Hepatocyte (in vitro differentiated cells): ENCODE measurements around the gene PRPSAP1.

Experiments
- EZH2 ChIP-seq: fragments of 200-600 bp; sonication (generic); IDR thresholded peaks from 2 replicates; pipeline ENCODE4 v1.6.1; 2016; ENCODE audit warnings: antibody characterized with exemption, mild to moderate bottlenecking, borderline replicate concordance
- EZH2phosphoT487 ChIP-seq: fragments of 200-600 bp; sonication (generic); IDR thresholded peaks from one replicate; pipeline ENCODE4 v1.6.1; 2018; ENCODE audit warnings: antibody characterized with exemption, mild to moderate bottlenecking, low read depth, moderate library complexity; ENCODE audit not compliant: unreplicated experiment, severe bottlenecking
- TF ChIP-seq, protein P1 (sequence below): fragments of 200-600 bp; sonication (generic); IDR thresholded peaks from 2 replicates; pipeline ENCODE4 v1.5.1; 2016; ENCODE audit warnings: antibody characterized with exemption, mild to moderate bottlenecking; ENCODE audit not compliant: poor library complexity

DNA sequence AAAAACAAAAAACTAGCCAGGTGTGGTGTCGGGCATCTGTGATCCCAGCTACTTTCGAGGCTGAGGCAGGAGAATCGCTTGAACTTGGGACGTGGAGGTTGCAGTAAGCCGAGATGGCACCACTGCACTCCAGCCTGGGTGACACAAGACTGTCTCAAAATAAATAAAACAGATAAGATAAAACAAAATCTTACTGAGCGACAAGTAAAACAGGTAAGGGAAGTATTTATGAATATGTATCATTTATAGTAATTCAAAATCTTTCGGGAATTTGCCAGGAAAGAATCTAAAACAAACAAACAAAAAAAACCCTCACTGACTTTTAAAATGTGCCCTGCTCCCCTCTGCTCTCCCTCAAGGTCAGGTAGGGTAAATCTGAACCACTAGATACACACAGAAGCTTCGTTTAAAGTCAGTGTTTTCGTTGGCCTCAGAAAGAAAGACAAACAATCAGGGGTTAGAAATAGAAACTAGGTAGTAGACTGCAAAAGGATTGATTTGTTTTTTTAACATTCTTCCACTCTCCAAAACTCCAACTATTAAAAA, 2.1 kb downstream of the PRPSAP1 start:
- TF ChIP-seq, protein P1, sequence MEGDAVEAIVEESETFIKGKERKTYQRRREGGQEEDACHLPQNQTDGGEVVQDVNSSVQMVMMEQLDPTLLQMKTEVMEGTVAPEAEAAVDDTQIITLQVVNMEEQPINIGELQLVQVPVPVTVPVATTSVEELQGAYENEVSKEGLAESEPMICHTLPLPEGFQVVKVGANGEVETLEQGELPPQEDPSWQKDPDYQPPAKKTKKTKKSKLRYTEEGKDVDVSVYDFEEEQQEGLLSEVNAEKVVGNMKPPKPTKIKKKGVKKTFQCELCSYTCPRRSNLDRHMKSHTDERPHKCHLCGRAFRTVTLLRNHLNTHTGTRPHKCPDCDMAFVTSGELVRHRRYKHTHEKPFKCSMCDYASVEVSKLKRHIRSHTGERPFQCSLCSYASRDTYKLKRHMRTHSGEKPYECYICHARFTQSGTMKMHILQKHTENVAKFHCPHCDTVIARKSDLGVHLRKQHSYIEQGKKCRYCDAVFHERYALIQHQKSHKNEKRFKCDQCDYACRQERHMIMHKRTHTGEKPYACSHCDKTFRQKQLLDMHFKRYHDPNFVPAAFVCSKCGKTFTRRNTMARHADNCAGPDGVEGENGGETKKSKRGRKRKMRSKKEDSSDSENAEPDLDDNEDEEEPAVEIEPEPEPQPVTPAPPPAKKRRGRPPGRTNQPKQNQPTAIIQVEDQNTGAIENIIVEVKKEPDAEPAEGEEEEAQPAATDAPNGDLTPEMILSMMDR = no peak
- TF ChIP-seq EZH2 (no peak), EZH2phosphoT487 (no peak)
